NCI-H1105 treated with DMSO at 0.1 percent for 48 hours (cell line): Measurements from ENCODE around the gene POTEH.
"Not testable (repeated sequence)": the region's sequence is repeated elsewhere in the genome, so short reads cannot be mapped to it uniquely, and the experiment has no call there.

Source experiments
- DNase-seq: peaks from one replicate; lab custom pipeline; 2025; lab: John Stamatoyannopoulos, UW

Gene POTEH

DNA sequence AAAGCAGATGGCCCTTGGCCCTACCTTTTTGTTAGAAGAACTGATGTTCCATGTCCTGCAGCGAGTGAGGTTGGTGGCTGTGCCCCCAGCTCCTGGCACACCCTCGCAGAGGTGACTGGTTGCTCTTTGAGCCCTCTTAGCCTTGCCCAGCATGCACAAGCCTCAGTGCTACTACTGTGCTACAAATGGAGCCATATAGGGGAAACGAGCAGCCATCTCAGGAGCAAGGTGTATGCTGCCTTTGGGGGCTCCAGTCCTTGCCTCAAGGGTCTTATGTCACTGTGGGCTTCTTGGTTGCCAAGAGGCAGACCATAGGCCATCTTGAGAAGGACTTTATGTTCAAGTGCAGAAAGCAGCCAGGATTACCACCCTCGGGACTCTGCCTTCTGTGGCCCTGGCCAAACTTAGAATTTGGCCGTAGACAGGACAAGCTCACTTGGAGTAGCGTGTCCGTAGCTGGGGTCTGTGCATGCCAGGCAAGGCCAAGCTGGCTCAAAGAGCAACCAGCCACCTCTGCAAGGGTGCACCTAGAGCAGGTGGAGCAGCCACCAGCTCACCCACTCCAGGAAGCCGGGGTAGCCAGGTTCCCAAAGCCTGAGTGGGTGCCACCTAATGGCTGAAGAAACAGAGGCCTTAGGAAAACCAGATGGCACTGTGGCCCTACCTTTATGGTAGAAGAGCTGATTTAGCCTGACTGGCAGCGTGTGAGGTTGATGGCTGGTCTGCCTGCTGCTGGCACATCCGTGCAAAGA, 48.5 kb downstream of the POTEH start:
- DNase-seq: not testable (repeated sequence)

DNA sequence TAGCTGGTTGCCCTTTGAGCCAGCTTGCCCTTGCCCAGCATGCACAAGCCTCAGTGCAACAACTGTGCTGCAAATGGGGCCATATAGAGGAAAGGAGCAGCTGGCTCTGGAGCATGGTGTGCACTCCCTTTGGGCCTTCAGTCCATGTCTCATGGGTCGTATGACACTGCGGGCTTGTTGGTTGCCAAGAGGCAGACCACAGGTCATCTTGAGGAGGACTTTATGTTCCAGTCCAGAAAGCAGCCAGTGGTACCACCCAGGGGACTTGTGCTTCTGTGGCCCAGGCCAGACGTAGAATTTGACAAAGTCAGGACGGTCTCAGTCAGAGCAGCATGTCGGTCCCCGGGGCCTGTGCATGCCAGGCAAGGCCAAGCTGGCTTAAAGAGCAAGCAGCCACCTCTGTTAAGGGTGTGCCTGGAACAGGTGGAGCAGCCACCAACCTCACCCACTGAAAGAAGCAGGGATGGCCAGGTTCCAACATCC, 49.1 kb downstream of the POTEH start:
- DNase-seq: not testable (repeated sequence)

DNA sequence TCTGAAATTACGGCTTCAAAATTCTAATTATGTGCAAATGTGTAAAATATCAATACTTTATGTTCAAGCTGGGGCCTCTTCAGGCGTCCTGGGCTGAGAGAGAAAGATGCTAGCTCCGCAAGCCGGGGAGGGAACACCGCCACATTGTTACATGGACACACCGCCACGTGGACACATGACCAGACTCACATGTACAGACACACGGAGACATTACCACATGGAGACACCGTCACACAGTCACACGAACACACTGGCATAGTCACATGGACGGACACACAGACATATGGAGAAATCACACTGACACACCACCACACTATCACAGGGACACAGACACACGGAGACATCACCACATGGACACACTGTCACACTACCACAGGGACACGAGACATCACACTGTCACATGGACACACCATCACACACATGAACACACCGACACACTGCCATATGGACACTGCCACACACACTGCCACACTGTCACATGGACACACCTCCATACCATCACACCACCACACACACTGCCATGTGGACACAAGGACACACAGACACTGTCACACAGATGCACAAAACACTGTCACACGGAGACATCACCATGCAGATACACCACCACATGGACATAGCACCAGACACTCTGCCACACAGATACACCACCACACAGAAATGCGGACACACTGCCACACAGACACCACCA, 58.0 kb downstream of the POTEH start:
- DNase-seq: not testable (repeated sequence)

DNA sequence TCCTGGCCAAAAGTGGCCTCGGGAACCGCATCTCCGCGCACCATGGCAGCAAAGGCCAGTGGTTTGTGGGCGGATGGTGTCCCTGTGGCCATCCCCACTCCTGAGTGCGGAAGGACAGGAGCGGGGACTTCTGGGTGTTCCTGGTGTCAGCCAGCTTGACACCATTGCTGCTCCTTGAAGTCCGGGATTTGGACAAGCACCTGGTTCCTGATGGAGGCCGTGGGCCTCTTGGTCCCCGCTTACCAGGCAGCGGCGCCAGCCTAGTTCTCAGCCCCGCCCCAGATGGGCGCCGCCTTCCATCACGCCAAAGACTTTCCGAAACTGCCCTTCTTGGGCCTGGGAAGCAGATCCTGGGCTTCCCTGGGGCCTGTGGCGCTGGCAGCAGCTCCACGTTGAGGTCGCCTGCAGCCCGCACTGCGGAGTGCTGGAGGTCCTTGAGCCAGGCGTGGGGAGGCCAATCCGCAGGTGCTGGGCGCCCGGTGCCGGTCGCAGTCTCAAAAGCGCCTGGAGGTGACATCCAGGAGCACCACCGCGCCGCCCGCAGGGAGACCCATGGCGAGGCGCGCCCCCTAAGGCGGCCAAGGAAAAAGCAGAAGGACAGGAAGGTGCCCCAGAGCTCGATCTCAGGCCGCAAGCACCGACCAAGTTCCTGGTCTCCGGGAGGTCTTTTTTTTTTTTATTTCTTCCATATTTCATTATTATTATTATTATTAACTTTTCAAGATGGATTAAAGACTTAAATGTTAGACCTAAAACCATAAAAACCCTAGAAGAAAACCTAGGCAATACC, 59.5 kb downstream of the POTEH start:
- not testable (repeated sequence) for DNase-seq

DNA sequence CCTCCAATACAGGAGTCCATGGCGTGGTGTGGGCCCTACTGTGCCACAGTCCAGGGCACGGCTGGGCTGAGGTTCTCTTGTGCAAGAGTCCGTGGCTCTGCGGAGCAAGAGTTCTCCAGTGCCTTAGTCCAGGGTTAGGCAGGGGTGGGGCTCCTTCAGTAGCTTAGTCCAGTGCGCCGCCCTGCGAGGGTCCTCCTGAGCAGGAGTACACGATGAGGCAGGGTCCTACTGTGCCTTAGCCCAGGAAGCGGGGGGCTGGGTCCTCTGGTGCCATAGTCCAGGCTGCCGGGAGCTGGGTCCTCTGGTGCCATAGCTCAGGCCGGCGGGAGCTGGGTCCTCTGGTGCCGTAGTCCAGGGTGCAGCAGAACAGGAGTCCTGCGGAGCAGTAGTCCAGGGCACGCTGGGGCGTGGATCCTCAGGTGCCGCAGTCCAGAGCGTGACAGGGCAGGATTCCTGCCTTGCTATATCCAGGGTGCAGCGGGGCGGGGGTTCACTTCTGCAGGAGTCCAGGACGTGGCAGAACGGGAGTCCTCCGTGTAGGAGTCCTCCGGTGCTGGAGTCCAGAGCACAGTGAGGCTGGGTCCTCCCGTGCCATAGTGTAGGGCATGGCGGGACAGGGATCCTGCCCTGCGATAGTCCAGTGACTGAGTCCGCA, 69.7 kb downstream of the POTEH start:
- not testable (repeated sequence) for DNase-seq

DNA sequence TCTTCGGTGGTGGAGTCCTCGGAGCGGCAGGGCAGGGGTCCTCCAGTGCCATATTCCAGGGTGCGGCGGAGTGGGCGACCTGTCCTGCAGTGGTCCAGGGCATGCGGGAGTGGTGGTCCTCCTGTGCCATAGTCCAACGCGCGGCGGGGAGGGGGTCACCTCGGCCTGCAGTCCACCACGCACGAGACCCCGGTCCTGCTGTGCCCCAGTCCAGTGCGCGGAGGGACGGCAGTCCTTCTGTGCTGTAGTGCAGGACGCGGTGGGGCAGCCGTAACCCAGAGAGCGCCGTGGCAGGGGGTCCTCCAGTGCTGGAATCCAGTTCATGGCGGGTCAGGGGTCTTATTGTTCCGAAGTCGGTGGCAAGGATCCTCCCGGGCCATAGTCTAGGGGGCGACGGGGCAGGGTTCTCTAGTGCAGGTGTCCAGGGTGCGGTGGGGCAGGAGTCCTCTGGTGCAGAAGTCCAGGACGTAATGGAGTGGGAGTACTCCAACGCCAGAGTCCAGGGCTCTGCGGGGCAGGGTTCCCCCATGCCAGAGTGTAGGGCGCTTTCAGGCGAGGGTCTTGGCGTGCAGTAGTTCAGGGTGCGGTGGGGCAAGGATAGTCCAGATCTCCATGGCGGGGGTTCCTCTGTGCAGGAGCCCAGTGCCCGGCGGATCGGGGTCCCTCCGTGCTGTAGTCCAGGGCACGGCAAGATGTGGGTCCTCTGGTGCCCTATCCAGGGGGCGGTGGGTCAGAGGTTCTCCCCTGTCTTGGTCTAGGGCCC, 70.7 kb downstream of the POTEH start:
- DNase-seq: not testable (repeated sequence)

DNA sequence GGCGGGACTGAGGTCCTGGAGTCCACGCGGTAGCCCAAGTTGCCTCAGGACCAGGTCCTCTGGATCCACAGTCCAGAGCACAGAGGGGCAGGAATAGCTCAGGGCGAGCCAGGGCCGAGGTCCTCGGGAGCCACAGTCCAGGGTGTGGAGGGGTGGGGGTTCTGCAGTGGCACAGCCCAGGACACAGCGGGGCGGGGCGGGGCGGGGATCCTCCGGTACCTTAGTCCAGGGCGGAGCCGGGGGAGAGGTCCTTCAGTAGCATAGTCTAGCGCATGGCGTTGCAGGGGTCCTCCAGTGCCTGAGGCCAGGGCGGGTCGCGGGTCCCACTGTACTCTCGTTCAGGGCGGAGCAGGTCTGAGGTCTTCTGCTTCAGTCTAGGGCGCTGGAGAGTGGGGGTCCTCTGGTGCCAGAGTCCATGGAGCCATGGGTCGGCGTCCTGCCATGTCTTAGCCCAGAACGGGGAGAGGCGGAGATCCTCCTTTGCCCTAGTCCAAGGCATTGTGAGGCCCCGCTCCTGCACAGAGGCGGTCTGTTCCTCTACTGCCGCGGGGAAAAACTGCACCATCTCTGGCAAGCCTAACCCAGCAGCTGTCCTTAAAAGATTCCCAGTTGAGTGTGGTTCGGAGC, 71.4 kb downstream of the POTEH start:
- DNase-seq: not testable (repeated sequence)

DNA sequence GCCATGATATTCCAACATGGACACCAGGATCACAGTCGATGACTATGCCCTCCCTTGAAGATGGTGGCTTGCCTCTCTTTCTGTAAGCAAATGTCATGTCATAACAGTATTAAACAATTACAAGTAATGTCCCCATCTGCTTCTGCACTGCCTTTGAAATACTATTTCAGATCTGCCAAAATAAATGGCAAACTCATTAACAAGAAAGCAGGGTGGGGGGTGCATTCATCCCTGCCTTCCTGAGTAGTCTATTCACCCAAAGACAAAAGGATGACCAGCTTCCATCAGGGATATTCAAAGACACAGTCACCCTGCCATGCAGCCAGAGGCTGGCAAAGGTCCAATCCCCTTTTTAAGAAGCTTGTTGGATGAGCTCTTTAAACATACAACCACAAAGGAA, 73.7 kb downstream of the POTEH start:
- not testable (repeated sequence) for DNase-seq
